SK-N-SH (cell line): ENCODE results near the gene XRN1. TPM values are rescaled to one million over a fixed set of nuclear protein-coding genes. Genes with fewer than 3 reads are reported as not detected.
"Not testable (repeated sequence)": the region's sequence is repeated elsewhere in the genome, so short reads cannot be mapped to it uniquely, and the experiment has no call there.

ENCODE experiments used
- CTCF ChIA-PET: fragments of 300-600, 350-600 bp; formaldehyde crosslinking; extraction: SDS; loops from one replicate; lab custom pipeline; 2021; lab: Yijun Ruan, JAX
- POLR2A ChIA-PET: fragments of 350-600 bp; sonication (Branson Sonifier 250); formaldehyde crosslinking; extraction: SDS; loops from one replicate; lab custom pipeline; 2020; ENCODE audit warnings: antibody characterized with exemption, inconsistent platforms; lab: Yijun Ruan, JAX
- DNase-seq: peaks from one replicate; pipeline ENCODE4 v3.0.0; 2012
- H2AFZ ChIP-seq: fragments of 200-600 bp; sonication (generic); 2 replicates; pipeline ENCODE4 v1.8.1; 2016; ENCODE audit warnings: antibody characterized with exemption, mild to moderate bottlenecking, low read depth
- H3F3A ChIP-seq: fragments of 200-600 bp; sonication (generic); replicated peaks from 2 replicates; pipeline ENCODE3; 2016; ENCODE audit warnings: antibody characterized with exemption, mild to moderate bottlenecking; ENCODE audit not compliant: insufficient read depth
- H3K27ac ChIP-seq, 2 experiments: fragments of 200-500 bp in 1 of 2; fragments of 200-600 bp in 1 of 2; sonication (Bioruptor generic) in 1 of 2; sonication (generic), shearing (Covaris generic) in 1 of 2; 2 replicates each; pipeline versions ENCODE4 v1.5.1 to v1.6.1; 2014 to 2016; ENCODE audit warnings: low read depth in 2 of 2, inconsistent platforms in 1 of 2, low read length in 1 of 2, mild to moderate bottlenecking in 1 of 2, mixed read lengths in 1 of 2
- H3K27me3 ChIP-seq: fragments of 200-600 bp; sonication (generic), shearing (Covaris generic); 2 replicates; pipeline ENCODE4 v1.6.1; 2016; ENCODE audit warnings: mixed run types; ENCODE audit not compliant: insufficient read depth
- H3K36me3 ChIP-seq, 2 experiments: fragments of 200-500 bp in 1 of 2; fragments of 200-600 bp in 1 of 2; sonication (Bioruptor generic) in 1 of 2; sonication (generic) in 1 of 2; replicated peaks in 1 of 2; 2 replicates each; pipeline versions ENCODE3 to v1.5.1; 2014 to 2016; ENCODE audit warnings: low read length in 1 of 2, mild to moderate bottlenecking in 1 of 2; ENCODE audit not compliant: insufficient read depth in 2 of 2, control insufficient read depth in 1 of 2
- H3K4me1 ChIP-seq, 2 experiments: fragments of 200-500 bp in 1 of 2; fragments of 200-600 bp in 1 of 2; sonication (Bioruptor generic) in 1 of 2; sonication (generic), shearing (Covaris generic) in 1 of 2; 2 replicates each; pipeline versions ENCODE4 v1.5.1 to v1.6.1; 2014 to 2016; ENCODE audit warnings: low read depth in 1 of 2, low read length in 1 of 2, mixed run types in 1 of 2; ENCODE audit not compliant: insufficient read depth in 2 of 2, control insufficient read depth in 1 of 2
- H3K4me2 ChIP-seq: fragments of 200-600 bp; sonication (generic), shearing (Covaris generic); 2 replicates; pipeline ENCODE4 v1.6.1; 2017; ENCODE audit warnings: mixed run types
- H3K4me3 ChIP-seq, 2 experiments: fragments of 200-500 bp in 1 of 2; fragments of 200-600 bp in 1 of 2; sonication (Bioruptor generic) in 1 of 2; sonication (generic), shearing (Covaris generic) in 1 of 2; 2 replicates each; pipeline versions ENCODE4 v1.5.1 to v1.8.1; 2014 to 2016; ENCODE audit warnings: low read depth in 2 of 2, inconsistent platforms in 1 of 2, low read length in 1 of 2, mild to moderate bottlenecking in 1 of 2, mixed read lengths in 1 of 2, moderate library complexity in 1 of 2
- H3K79me2 ChIP-seq: fragments of 200-600 bp; sonication (generic); 2 replicates; pipeline ENCODE4 v1.8.1; 2017; ENCODE audit warnings: mild to moderate bottlenecking; ENCODE audit not compliant: insufficient read depth
- H3K9ac ChIP-seq: fragments of 200-600 bp; sonication (generic); 2 replicates; pipeline ENCODE4 v1.6.1; 2017; ENCODE audit warnings: mixed run types
- H3K9me2 ChIP-seq: fragments of 200-600 bp; sonication (generic); 2 replicates; pipeline ENCODE4 v1.6.1; 2017; ENCODE audit warnings: mixed run types
- H3K9me3 ChIP-seq: fragments of 200-600 bp; sonication (generic); 2 replicates; pipeline ENCODE4 v1.6.1; 2017; ENCODE audit warnings: mixed run types, mild to moderate bottlenecking, moderate library complexity
- H4K20me1 ChIP-seq: fragments of 200-600 bp; sonication (generic); 2 replicates; pipeline ENCODE4 v1.6.1; 2017; ENCODE audit warnings: mild to moderate bottlenecking, mixed run types; ENCODE audit not compliant: insufficient read depth
- CHD2 ChIP-seq: fragments of 150-350 bp; IDR thresholded peaks from 2 replicates; pipeline ENCODE4 v1.6.1; 2018; ENCODE audit warnings: low read length; ENCODE audit not compliant: partially characterized antibody
- FOXM1 ChIP-seq: IDR thresholded peaks from 2 replicates; pipeline ENCODE4 v1.4.0; 2012; ENCODE audit warnings: low read depth, mild to moderate bottlenecking
- MAX ChIP-seq: IDR thresholded peaks from 2 replicates; pipeline ENCODE4 v1.4.0; 2012; ENCODE audit warnings: low read depth
- NRF1 ChIP-seq: IDR thresholded peaks from 2 replicates; pipeline ENCODE4 v1.6.1; 2012; ENCODE audit warnings: low read depth, mild to moderate bottlenecking, low read length
- PBX3 ChIP-seq: IDR thresholded peaks from 2 replicates; pipeline ENCODE4; 2012
- RFX5 ChIP-seq: IDR thresholded peaks from 2 replicates; pipeline ENCODE4 v1.6.1; 2012; ENCODE audit warnings: mild to moderate bottlenecking, improper control_type of control experiment, low read length
- SIN3A ChIP-seq: IDR thresholded peaks from 2 replicates; pipeline ENCODE4 v1.6.1; 2012; ENCODE audit warnings: low read depth, mild to moderate bottlenecking, low read length, moderate library complexity, borderline replicate concordance
- SMC3 ChIP-seq: IDR thresholded peaks from 2 replicates; pipeline ENCODE4 v1.6.1; 2012; ENCODE audit warnings: low read depth, low read length, improper control_type of control experiment
- YY1 ChIP-seq: IDR thresholded peaks from 2 replicates; pipeline ENCODE4 v1.4.0; 2012; ENCODE audit warnings: low read depth, mild to moderate bottlenecking
- WGBS: methylation state at CpG from one replicate; pipeline ENCODE4 v1.1.6; 2017; ENCODE audit warnings: low lambda C conversion rate; 5-methylcytosine and 5-hydroxymethylcytosine counted together
- polyA plus RNA-seq, 3 experiments: library from polyadenylated mRNA; depleted of rRNA; stranded (reverse); fragments of >200 nt; gene quantifications; 2 replicates each; pipeline ENCODE4 v1.2.3, GENCODE V29; 2012
- TF ChIP-seq, protein P1 (sequence below): IDR thresholded peaks from 2 replicates; pipeline ENCODE4 v1.6.1; 2012; ENCODE audit warnings: mild to moderate bottlenecking, low read depth, low read length, moderate library complexity
- TF ChIP-seq, protein P2 (sequence below): IDR thresholded peaks from 2 replicates; pipeline ENCODE4 v1.4.0; 2012; ENCODE audit warnings: low read depth, borderline replicate concordance

The XRN1 gene
- polyA plus RNA-seq, 1 of the 3 experiments (the other 2 are of a cell fraction), result 2.7 TPM

DNA sequence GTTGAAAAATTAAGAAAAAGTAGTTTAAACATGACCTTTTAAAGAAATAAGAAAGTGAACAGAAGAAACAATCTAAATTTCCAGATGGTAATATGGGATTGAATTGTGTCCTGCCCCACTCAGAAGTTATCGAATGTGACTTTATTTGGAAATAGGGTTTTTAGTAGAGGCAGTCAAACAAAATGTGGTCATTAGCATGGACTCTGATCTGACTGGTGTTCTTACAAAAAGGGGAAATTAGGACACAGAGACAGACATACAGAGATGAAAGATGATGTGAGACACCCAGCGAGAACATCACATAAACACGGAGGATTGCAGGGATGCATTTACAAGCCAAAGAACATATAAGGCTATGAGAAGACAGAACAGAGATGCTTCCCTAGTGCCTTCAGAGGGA, 73.2 kb downstream of the XRN1 start:
- H2AFZ ChIP-seq, result no peak overlapping the region
- no peak overlapping the region for H3K4me3 ChIP-seq
- 98% methylated on average over 3 of the region's 3 CpGs for WGBS
- H3K4me1 ChIP-seq, result no peaks in the 10 kb centered on the region
- no peaks in the 10 kb centered on the region for H3F3A ChIP-seq
- TF ChIP-seq YY1, result no peak
- no peak for TF ChIP-seq RFX5
- TF ChIP-seq MAX, result no peak
- TF ChIP-seq PBX3, result no peak
- TF ChIP-seq NRF1, result no peak
- TF ChIP-seq CHD2, result no peak
- TF ChIP-seq, protein P1, sequence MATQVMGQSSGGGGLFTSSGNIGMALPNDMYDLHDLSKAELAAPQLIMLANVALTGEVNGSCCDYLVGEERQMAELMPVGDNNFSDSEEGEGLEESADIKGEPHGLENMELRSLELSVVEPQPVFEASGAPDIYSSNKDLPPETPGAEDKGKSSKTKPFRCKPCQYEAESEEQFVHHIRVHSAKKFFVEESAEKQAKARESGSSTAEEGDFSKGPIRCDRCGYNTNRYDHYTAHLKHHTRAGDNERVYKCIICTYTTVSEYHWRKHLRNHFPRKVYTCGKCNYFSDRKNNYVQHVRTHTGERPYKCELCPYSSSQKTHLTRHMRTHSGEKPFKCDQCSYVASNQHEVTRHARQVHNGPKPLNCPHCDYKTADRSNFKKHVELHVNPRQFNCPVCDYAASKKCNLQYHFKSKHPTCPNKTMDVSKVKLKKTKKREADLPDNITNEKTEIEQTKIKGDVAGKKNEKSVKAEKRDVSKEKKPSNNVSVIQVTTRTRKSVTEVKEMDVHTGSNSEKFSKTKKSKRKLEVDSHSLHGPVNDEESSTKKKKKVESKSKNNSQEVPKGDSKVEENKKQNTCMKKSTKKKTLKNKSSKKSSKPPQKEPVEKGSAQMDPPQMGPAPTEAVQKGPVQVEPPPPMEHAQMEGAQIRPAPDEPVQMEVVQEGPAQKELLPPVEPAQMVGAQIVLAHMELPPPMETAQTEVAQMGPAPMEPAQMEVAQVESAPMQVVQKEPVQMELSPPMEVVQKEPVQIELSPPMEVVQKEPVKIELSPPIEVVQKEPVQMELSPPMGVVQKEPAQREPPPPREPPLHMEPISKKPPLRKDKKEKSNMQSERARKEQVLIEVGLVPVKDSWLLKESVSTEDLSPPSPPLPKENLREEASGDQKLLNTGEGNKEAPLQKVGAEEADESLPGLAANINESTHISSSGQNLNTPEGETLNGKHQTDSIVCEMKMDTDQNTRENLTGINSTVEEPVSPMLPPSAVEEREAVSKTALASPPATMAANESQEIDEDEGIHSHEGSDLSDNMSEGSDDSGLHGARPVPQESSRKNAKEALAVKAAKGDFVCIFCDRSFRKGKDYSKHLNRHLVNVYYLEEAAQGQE, result no peak
- TF ChIP-seq FOXM1, result no peak
- TF ChIP-seq SIN3A, result no peak
- TF ChIP-seq SMC3, result no peak
- TF ChIP-seq, protein P2, sequence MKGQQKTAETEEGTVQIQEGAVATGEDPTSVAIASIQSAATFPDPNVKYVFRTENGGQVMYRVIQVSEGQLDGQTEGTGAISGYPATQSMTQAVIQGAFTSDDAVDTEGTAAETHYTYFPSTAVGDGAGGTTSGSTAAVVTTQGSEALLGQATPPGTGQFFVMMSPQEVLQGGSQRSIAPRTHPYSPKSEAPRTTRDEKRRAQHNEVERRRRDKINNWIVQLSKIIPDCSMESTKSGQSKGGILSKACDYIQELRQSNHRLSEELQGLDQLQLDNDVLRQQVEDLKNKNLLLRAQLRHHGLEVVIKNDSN, result no peak
- no peaks in the 10 kb centered on the region for H3K27me3 ChIP-seq
- no peak overlapping the region for H3K27ac ChIP-seq
- H3K79me2 ChIP-seq, result no peaks in the 10 kb centered on the region
- H3K9me3 ChIP-seq, result no peaks in the 10 kb centered on the region
- no peak overlapping the region for H3K9ac ChIP-seq
- ChIA-PET POLR2A (no interaction called here), CTCF (interaction anchor here (1.1 to 1.5 kb wide), 2 partner anchors 9 to 17 kb away, joined by 3 to 4 read pairs; no protein-coding TSS in a partner anchor)
- DNase-seq, result no peak
- H3K36me3 ChIP-seq, result peaks cover 46 to 64% of the 10 kb centered on the region in 2 experiments
- no peaks in the 10 kb centered on the region for H4K20me1 ChIP-seq
- H3K4me2 ChIP-seq, result no peak overlapping the region
- H3K9me2 ChIP-seq, result no peaks in the 10 kb centered on the region; the same call in 1 of the 2 replicates

DNA sequence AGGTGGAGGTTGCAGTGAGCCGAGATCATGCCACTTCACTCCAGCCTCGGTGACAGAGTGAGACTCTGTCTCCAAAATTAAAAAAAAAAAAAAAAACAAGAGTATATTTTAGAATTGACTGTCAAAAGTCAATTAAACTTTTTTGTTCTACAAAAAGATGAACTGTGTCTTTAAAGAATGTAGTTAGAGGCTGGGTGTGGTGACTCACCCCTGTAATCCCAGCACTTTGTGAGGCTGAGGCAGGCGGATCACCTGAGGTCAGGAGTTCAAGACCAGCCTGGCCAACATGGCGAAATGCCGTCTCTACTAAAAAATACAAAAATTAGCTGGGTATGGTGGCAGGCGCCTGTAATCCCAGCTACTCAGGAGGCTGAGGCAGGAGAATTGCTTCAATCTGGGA, 78.3 kb downstream of the XRN1 start:
- not testable (repeated sequence) for H2AFZ ChIP-seq, H3K4me1 ChIP-seq
- WGBS, result 91% methylated on average over 6 of the region's 6 CpGs

More for the DNA sequence above, 78.3 kb downstream of the XRN1 start:
- H3K4me3 ChIP-seq, H3K27me3 ChIP-seq, DNase-seq, CTCF ChIA-PET, H3K79me2 ChIP-seq, H3K9me3 ChIP-seq, H3F3A ChIP-seq, H3K27ac ChIP-seq, H3K4me2 ChIP-seq, H4K20me1 ChIP-seq, H3K9ac ChIP-seq, POLR2A ChIA-PET, H3K9me2 ChIP-seq: not testable (repeated sequence)
- peaks cover 30 to 60% of the 10 kb centered on the region in 2 experiments for H3K36me3 ChIP-seq
